ENCODE measurements around the gene DOCK2. TPM values are rescaled to one million over a fixed set of nuclear protein-coding genes. Genes with fewer than 3 reads are reported as not detected.

DOCK2 gene
- total and polyA plus RNA-seq, 5 experiments from 2014 or later: 59.5 to 182 (median 84.6) TPM

GRCh38 chr5:170069512-170069911, 432.4 kb downstream of the DOCK2 start:
- POLR2A ChIA-PET: no interaction called here
- peaks cover 0 to 2% (median 0%) of the 10 kb centered on the region in 4 donors for H3K4me1 Mint-ChIP-seq
- peak overlapping the region in 4 of 10 donors; percentile 23 to 42 (median 33) for H3K27ac Mint-ChIP-seq
- no peak for ATAC-seq
- no peaks in the 10 kb centered on the region for H3K27me3 Mint-ChIP-seq
- H3K36me3 Mint-ChIP-seq: peaks cover 16 to 93% (median 60%) of the 10 kb centered on the region in 3 donors
- H3K9me3 Mint-ChIP-seq: no peaks in the 10 kb centered on the region
- DNase-seq: no peak
- no peak overlapping the region for H3K4me3 Mint-ChIP-seq

- peak overlapping the region in 1 of 10 donors; percentile 31 for H3K27ac Mint-ChIP-seq
- no peaks in the 10 kb centered on the region for H3K27me3 Mint-ChIP-seq
- H3K4me3 Mint-ChIP-seq: no peak overlapping the region
- peaks cover 21 to 96% (median 58%) of the 10 kb centered on the region in 3 donors for H3K36me3 Mint-ChIP-seq
- ATAC-seq (no peak), DNase-seq (peak in 1 of 10 donors; percentile 3)
- POLR2A ChIA-PET: no interaction called here
- peaks cover 0 to 2% (median 0%) of the 10 kb centered on the region in 4 donors for H3K4me1 Mint-ChIP-seq
- no peaks in the 10 kb centered on the region for H3K9me3 Mint-ChIP-seq
Measured at GRCh38 chr5:170070556-170071412, 433.7 kb downstream of the DOCK2 start.

GRCh38 chr5:170071748-170072147, 434.7 kb downstream of the DOCK2 start:
- Mint-ChIP-seq H3K36me3 (peaks cover 20 to 96% (median 51%) of the 10 kb centered on the region in 3 donors), H3K9me3 (no peaks in the 10 kb centered on the region), H3K27ac (no peak overlapping the region), H3K4me3 (no peak overlapping the region), H3K4me1 (peaks cover 0 to 2% (median 0%) of the 10 kb centered on the region in 4 donors), H3K27me3 (no peaks in the 10 kb centered on the region)
- POLR2A ChIA-PET: no interaction called here
- ATAC-seq (no peak), DNase-seq (no peak)

- POLR2A ChIA-PET: no interaction called here
- no peaks in the 10 kb centered on the region for H3K9me3 Mint-ChIP-seq
- H3K27me3 Mint-ChIP-seq: no peaks in the 10 kb centered on the region
- peak overlapping the region in 1 of 10 donors; percentile 46 for H3K27ac Mint-ChIP-seq
- H3K36me3 Mint-ChIP-seq: peaks cover 12 to 94% (median 37%) of the 10 kb centered on the region in 3 donors
- no peak overlapping the region for H3K4me3 Mint-ChIP-seq
- DNase-seq: no peak
- no peaks in the 10 kb centered on the region for H3K4me1 Mint-ChIP-seq
- ATAC-seq: no peak
Measured at GRCh38 chr5:170075696-170076095, 438.6 kb downstream of the DOCK2 start.

GRCh38 chr5:170076211-170076610, 439.1 kb downstream of the DOCK2 start:
- H3K27me3 Mint-ChIP-seq: no peaks in the 10 kb centered on the region
- H3K9me3 Mint-ChIP-seq: no peaks in the 10 kb centered on the region
- DNase-seq: no peak
- no peak overlapping the region for H3K27ac Mint-ChIP-seq
- no peak overlapping the region for H3K4me3 Mint-ChIP-seq
- H3K36me3 Mint-ChIP-seq: peaks cover 12 to 94% (median 36%) of the 10 kb centered on the region in 3 donors
- H3K4me1 Mint-ChIP-seq: no peaks in the 10 kb centered on the region
- POLR2A ChIA-PET: no interaction called here
- no peak for ATAC-seq

- H3K9me3 Mint-ChIP-seq: no peaks in the 10 kb centered on the region
- H3K4me3 Mint-ChIP-seq: no peak overlapping the region
- peaks cover 12 to 94% (median 34%) of the 10 kb centered on the region in 3 donors for H3K36me3 Mint-ChIP-seq
- DNase-seq (no peak), ATAC-seq (no peak)
- no peaks in the 10 kb centered on the region for H3K27me3 Mint-ChIP-seq
- POLR2A ChIA-PET: no interaction called here
- H3K4me1 Mint-ChIP-seq: no peaks in the 10 kb centered on the region
- H3K27ac Mint-ChIP-seq: no peak overlapping the region
Measured at GRCh38 chr5:170076739-170077138, 439.7 kb downstream of the DOCK2 start.

- DNase-seq (no peak), ATAC-seq (no peak)
- Mint-ChIP-seq H3K36me3 (peaks cover 12 to 96% (median 41%) of the 10 kb centered on the region in 3 donors), H3K4me1 (no peaks in the 10 kb centered on the region), H3K9me3 (no peaks in the 10 kb centered on the region), H3K4me3 (no peak overlapping the region), H3K27me3 (no peaks in the 10 kb centered on the region), H3K27ac (no peak overlapping the region)
- POLR2A ChIA-PET: no interaction called here
Measured at GRCh38 chr5:170077526-170077925, 440.5 kb downstream of the DOCK2 start.

GRCh38 chr5:170078458-170078857, 441.4 kb downstream of the DOCK2 start:
- no peaks in the 10 kb centered on the region for H3K4me1 Mint-ChIP-seq
- no peak overlapping the region for H3K4me3 Mint-ChIP-seq
- POLR2A ChIA-PET: no interaction called here
- ATAC-seq (no peak), DNase-seq (no peak)
- peaks cover 12 to 97% (median 48%) of the 10 kb centered on the region in 3 donors for H3K36me3 Mint-ChIP-seq
- H3K27me3 Mint-ChIP-seq: no peaks in the 10 kb centered on the region
- peak overlapping the region in 1 of 10 donors; percentile 45 for H3K27ac Mint-ChIP-seq
- H3K9me3 Mint-ChIP-seq: peaks cover 0 to under 1% (median 0%) of the 10 kb centered on the region in 9 donors

- no peaks in the 10 kb centered on the region for H3K27me3 Mint-ChIP-seq
- no peak overlapping the region for H3K4me3 Mint-ChIP-seq
- H3K4me1 Mint-ChIP-seq: no peaks in the 10 kb centered on the region
- DNase-seq (no peak), ATAC-seq (no peak)
- peaks cover 12 to 98% (median 53%) of the 10 kb centered on the region in 3 donors for H3K36me3 Mint-ChIP-seq
- H3K27ac Mint-ChIP-seq: peak overlapping the region in 2 of 10 donors; percentile 15 to 45
- POLR2A ChIA-PET: no interaction called here
- peaks cover 0 to 3% (median 0%) of the 10 kb centered on the region in 9 donors for H3K9me3 Mint-ChIP-seq
Measured at GRCh38 chr5:170078931-170079330, 441.9 kb downstream of the DOCK2 start.

GRCh38 chr5:170080217-170080616, 443.1 kb downstream of the DOCK2 start:
- no peaks in the 10 kb centered on the region for H3K4me1 Mint-ChIP-seq
- POLR2A ChIA-PET: no interaction called here
- no peaks in the 10 kb centered on the region for H3K27me3 Mint-ChIP-seq
- DNase-seq: no peak
- no peak overlapping the region for H3K4me3 Mint-ChIP-seq
- H3K9me3 Mint-ChIP-seq: peaks cover 0 to 3% (median 0%) of the 10 kb centered on the region in 9 donors
- ATAC-seq: no peak
- H3K27ac Mint-ChIP-seq: no peak overlapping the region
- H3K36me3 Mint-ChIP-seq: peaks cover 13 to 98% (median 66%) of the 10 kb centered on the region in 3 donors

- H3K27ac Mint-ChIP-seq: peak overlapping the region in 1 of 10 donors; percentile 20
- no peak for DNase-seq
Measured at GRCh38 chr5:170080786-170081445, 443.8 kb downstream of the DOCK2 start.

GRCh38 chr5:170081616-170082015, 444.5 kb downstream of the DOCK2 start:
- no peaks in the 10 kb centered on the region for H3K27me3 Mint-ChIP-seq
- no peak for ATAC-seq

More at GRCh38 chr5:170080786-170081445, 443.8 kb downstream of the DOCK2 start:
- Mint-ChIP-seq H3K9me3 (peaks cover 0 to 4% (median 0%) of the 10 kb centered on the region in 9 donors), H3K27me3 (no peaks in the 10 kb centered on the region), H3K36me3 (peaks cover 16 to 98% (median 71%) of the 10 kb centered on the region in 3 donors), H3K4me3 (no peak overlapping the region), H3K4me1 (no peaks in the 10 kb centered on the region)
- ATAC-seq: no peak
- POLR2A ChIA-PET: no interaction called here

GRCh38 chr5:170082701-170083100, 445.6 kb downstream of the DOCK2 start:
- ATAC-seq (no peak), DNase-seq (no peak)
- H3K27me3 Mint-ChIP-seq: no peaks in the 10 kb centered on the region
- peaks cover 0 to 5% (median 0%) of the 10 kb centered on the region in 9 donors for H3K9me3 Mint-ChIP-seq
- no peak overlapping the region for H3K4me3 Mint-ChIP-seq
- peaks cover 20 to 87% (median 77%) of the 10 kb centered on the region in 3 donors for H3K36me3 Mint-ChIP-seq
- POLR2A ChIA-PET: no interaction called here
- H3K27ac Mint-ChIP-seq: no peak overlapping the region
- H3K4me1 Mint-ChIP-seq: no peaks in the 10 kb centered on the region

More at GRCh38 chr5:170081616-170082015, 444.5 kb downstream of the DOCK2 start:
- peak overlapping the region in 1 of 10 donors; percentile 45 for H3K27ac Mint-ChIP-seq
- H3K4me3 Mint-ChIP-seq: no peak overlapping the region
- no peaks in the 10 kb centered on the region for H3K4me1 Mint-ChIP-seq
- no peak for DNase-seq
- peaks cover 17 to 95% (median 74%) of the 10 kb centered on the region in 3 donors for H3K36me3 Mint-ChIP-seq
- H3K9me3 Mint-ChIP-seq: peaks cover 0 to 5% (median 0%) of the 10 kb centered on the region in 9 donors
- POLR2A ChIA-PET: interaction anchor here (0.6 kb wide), 1 partner anchor 187 kb away, joined by 4 read pairs; no protein-coding TSS in a partner anchor

Data from naive thymus-derived CD8-positive, alpha-beta T cell (primary cell).